Measurements from ENCODE around the gene KLHL1.

Gene KLHL1

GRCh38 chr13:69683921-69684686 is 424.1 kb downstream of the KLHL1 start:
- no peak for DNase-seq (ENCODE audit: low read depth)

- DNase-seq (ENCODE audit: low read depth), result no peak
Observed at GRCh38 chr13:69681722-69682121, 426.5 kb downstream of the KLHL1 start.

DNA sequence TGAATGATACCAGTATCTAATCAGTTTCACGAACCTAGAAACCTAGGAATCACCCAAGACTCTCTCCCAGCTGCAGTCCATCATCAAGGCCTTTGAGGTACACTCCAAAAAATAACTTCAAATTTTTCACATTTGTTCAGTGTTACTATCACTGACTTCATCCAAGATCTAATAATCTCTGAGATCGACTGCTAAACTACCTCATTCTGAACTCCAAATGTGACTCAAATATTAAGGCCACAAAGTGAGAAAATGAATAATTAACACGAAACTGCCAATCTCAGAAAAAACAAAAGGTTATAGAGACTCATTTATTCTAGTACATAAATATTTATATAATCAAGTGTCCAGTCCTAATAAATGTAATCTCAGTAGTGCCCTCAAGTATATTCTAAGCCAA is 430.9 kb downstream of the KLHL1 start:
- no peak for DNase-seq (ENCODE audit: low read depth)

GRCh38 chr13:69676286-69676685 is 432.0 kb downstream of the KLHL1 start:
- DNase-seq (ENCODE audit: low read depth), result no peak

DNA sequence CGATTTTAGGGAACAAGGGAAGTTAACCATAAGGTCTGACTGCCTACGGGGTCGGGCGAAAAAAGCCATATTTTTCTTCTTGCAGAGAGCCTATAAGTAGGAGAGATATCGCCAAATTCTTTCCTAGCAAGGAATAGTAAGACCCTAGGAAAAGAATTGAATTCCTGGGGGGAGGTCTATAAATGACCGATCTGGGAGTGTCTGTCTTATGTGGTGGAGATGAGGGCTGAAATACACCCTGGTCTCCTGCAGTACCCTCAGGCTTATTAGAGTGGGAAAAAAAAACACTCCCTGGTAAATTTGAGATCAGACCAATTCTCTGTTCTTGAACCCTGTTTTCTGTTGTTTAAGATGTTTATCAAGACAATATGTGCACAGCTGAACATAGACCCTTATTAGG is 448.1 kb downstream of the KLHL1 start:
- no peak for DNase-seq (ENCODE audit: low read depth)

- DNase-seq (ENCODE audit: low read depth), result no peak
Observed at GRCh38 chr13:69657676-69658075, 450.6 kb downstream of the KLHL1 start.

DNA sequence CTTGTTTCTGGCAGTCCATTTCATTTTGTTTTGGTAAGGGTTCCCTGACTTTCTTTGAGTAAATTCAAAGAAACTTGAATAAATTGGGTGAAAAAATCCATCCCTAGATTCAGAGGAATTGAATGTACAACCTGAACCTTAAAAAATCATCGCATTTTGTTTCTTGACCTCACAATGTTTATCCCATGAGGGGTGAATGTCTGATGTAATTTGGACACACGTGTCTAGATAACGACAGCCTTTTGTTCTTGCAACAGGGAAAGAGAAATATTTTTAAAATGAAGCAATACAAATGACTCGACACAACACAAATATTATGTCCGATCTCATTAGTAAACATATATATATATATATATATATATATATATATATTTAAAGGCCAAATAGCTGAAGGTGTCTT is 453.9 kb downstream of the KLHL1 start:
- no peak for DNase-seq (ENCODE audit: low read depth)
